Measurements from ENCODE around the gene CD69.

GRCh38 chr12:9708853-9709252, 51.8 kb downstream of the CD69 start:
- TF ChIP-seq CTCF (IDR thresholded peaks at IDR 0.05) (no peak), POLR2A (IDR thresholded peaks at IDR 0.05) (no peak), EP300 (IDR thresholded peaks at IDR 0.05) (no peak)

All from sigmoid colon (tissue), 4 donors.